Activated CD4-positive, alpha-beta T cell treated with anti-CD3 and anti-CD28 coated beads, Interleukin-2, Interleukin-4, amounts not matched to agents 100 ng/mL and 50 ng/mL, durations not matched to agents 16 hours and 8 hours (primary cell): ENCODE results near the gene LRRC8B.
A peak's percentile ranks its signal among the peaks of the same experiment; 100 is the strongest.
"Not testable (repeated sequence)": the region's sequence is repeated elsewhere in the genome, so short reads cannot be mapped to it uniquely, and the experiment has no call there.

ENCODE experiments used
- DNase-seq: peaks from one replicate; pipeline ENCODE4 v3.0.0-alpha.2; 2020; ENCODE audit warnings: low spot score

LRRC8B gene

GRCh38 chr1:89584211-89584610 is 59.6 kb downstream of the LRRC8B start:
- DNase-seq: no peak

GRCh38 chr1:89584781-89585180 is 60.2 kb downstream of the LRRC8B start:
- no peak for DNase-seq

GRCh38 chr1:89587729-89588161 is 63.1 kb downstream of the LRRC8B start:
- DNase-seq: no peak

- no peak for DNase-seq
Measured at GRCh38 chr1:89588480-89588879, 63.9 kb downstream of the LRRC8B start.

GRCh38 chr1:89589515-89589914 is 64.9 kb downstream of the LRRC8B start:
- peak; percentile 67 for DNase-seq

- DNase-seq: no peak
Measured at GRCh38 chr1:89590341-89591080, 65.9 kb downstream of the LRRC8B start.

GRCh38 chr1:89592861-89593302 is 68.3 kb downstream of the LRRC8B start:
- not testable (repeated sequence) for DNase-seq

- no peak for DNase-seq
Measured at GRCh38 chr1:89594096-89594740, 69.6 kb downstream of the LRRC8B start.

- DNase-seq: no peak
Measured at GRCh38 chr1:89596698-89597097, 72.1 kb downstream of the LRRC8B start.

- DNase-seq: no peak
Measured at GRCh38 chr1:89598450-89599331, 74.1 kb downstream of the LRRC8B start.

- no peak for DNase-seq
Measured at GRCh38 chr1:89599332-89599630, 74.7 kb downstream of the LRRC8B start.

- DNase-seq: no peak
Measured at GRCh38 chr1:89600451-89601224, 76.0 kb downstream of the LRRC8B start.

GRCh38 chr1:89602871-89603404 is 78.3 kb downstream of the LRRC8B start:
- no peak for DNase-seq

GRCh38 chr1:89603651-89604413 is 79.2 kb downstream of the LRRC8B start:
- peak; percentile 61 for DNase-seq

- no peak for DNase-seq
Measured at GRCh38 chr1:89604414-89604735, 79.7 kb downstream of the LRRC8B start.

- no peak for DNase-seq
Measured at GRCh38 chr1:89605692-89606091, 81.1 kb downstream of the LRRC8B start.

GRCh38 chr1:89606227-89606980 is 81.8 kb downstream of the LRRC8B start:
- no peak for DNase-seq

- no peak for DNase-seq
Measured at GRCh38 chr1:89607156-89607555, 82.5 kb downstream of the LRRC8B start.

- DNase-seq: no peak
Measured at GRCh38 chr1:89607586-89608318, 83.1 kb downstream of the LRRC8B start.
